Endodermal cell (in vitro differentiated cells): ENCODE results near the gene KLF3. TPM values are rescaled to one million over a fixed set of nuclear protein-coding genes. Genes with fewer than 3 reads are reported as not detected.
"Not testable (repeated sequence)": the region's sequence is repeated elsewhere in the genome, so short reads cannot be mapped to it uniquely, and the experiment has no call there.

Experiments
- DNase-seq: peaks from one replicate; pipeline ENCODE4 v3.0.0-alpha.2; 2017
- H3K27ac ChIP-seq: 2 replicates; pipeline ENCODE4 v1.5.1; 2013; ENCODE audit warnings: mild to moderate bottlenecking, low read depth, low read length, moderate library complexity
- H3K27me3 ChIP-seq: 2 replicates; pipeline ENCODE4 v1.6.1; 2013; ENCODE audit warnings: mild to moderate bottlenecking, low read length, moderate library complexity; ENCODE audit not compliant: insufficient read depth, control insufficient read depth, poor library complexity, severe bottlenecking
- H3K36me3 ChIP-seq: 2 replicates; pipeline ENCODE4 v1.7.0; 2013; ENCODE audit warnings: mild to moderate bottlenecking, low read length, moderate library complexity; ENCODE audit not compliant: control insufficient read depth, insufficient read depth
- H3K4me1 ChIP-seq: one replicate; pipeline ENCODE4 v1.7.0; 2013; ENCODE audit warnings: low read length; ENCODE audit not compliant: control insufficient read depth, insufficient read depth
- H3K4me3 ChIP-seq: 2 replicates; pipeline ENCODE4 v1.5.1; 2013; ENCODE audit warnings: mild to moderate bottlenecking, low read length, moderate library complexity
- H3K9ac ChIP-seq: 2 replicates; pipeline ENCODE4 v1.6.1; 2013; ENCODE audit warnings: mild to moderate bottlenecking, low read length, moderate library complexity; ENCODE audit not compliant: poor library complexity, severe bottlenecking; ENCODE audit errors: extremely low read depth
- H3K9me3 ChIP-seq: 2 replicates; pipeline ENCODE4 v1.6.1; 2013; ENCODE audit warnings: mild to moderate bottlenecking, low read length, moderate library complexity; ENCODE audit not compliant: control insufficient read depth
- H3K27ac Mint-ChIP-seq: 2 replicates; pipeline ENCODE4 v1.8.0; 2020; ENCODE audit warnings: mixed read lengths
- H3K27me3 Mint-ChIP-seq: 2 replicates; pipeline ENCODE4 v1.8.0; 2021; ENCODE audit warnings: mild to moderate bottlenecking, mixed read lengths; ENCODE audit not compliant: insufficient read depth
- H3K36me3 Mint-ChIP-seq: 2 replicates; pipeline ENCODE4 v1.8.0; 2020; ENCODE audit warnings: low read depth, mixed read lengths
- H3K4me1 Mint-ChIP-seq: 2 replicates; pipeline ENCODE4 v1.8.0; 2020; ENCODE audit warnings: mixed read lengths
- H3K4me3 Mint-ChIP-seq: 2 replicates; pipeline ENCODE4 v1.8.0; 2020; ENCODE audit warnings: mild to moderate bottlenecking, moderate library complexity, mixed read lengths
- H3K9me3 Mint-ChIP-seq: 2 replicates; pipeline ENCODE4 v1.8.0; 2020; ENCODE audit warnings: mild to moderate bottlenecking, mixed read lengths
- CTCF ChIP-seq: fragments of 200-600 bp; sonication (generic); conservative IDR thresholded peaks from 2 replicates; pipeline ENCODE4 v1.5.0; 2021; ENCODE audit warnings: antibody characterized with exemption, mild to moderate bottlenecking
- WGBS, 2 experiments: methylation state at CpG; one replicate each; pipeline versions ENCODE4 v1.1.5 to v1.1.7; 2013; ENCODE audit warnings: missing lambda C conversion rate in 2 of 2, mixed read lengths in 1 of 2; ENCODE audit not compliant: insufficient coverage in 1 of 2, insufficient read length in 1 of 2; 5-methylcytosine and 5-hydroxymethylcytosine counted together
- total RNA-seq, 2 donors: library from RNA; stranded (reverse); fragmentation: NEBNext Ultra II Directional in 1 of 2; extraction: Animal tissue kit (Norgen Biotek cat#: 25700) in 1 of 2; gene quantifications; 2 replicates in 1 of 2; 3 replicates in 1 of 2; pipeline ENCODE4 v1.2.1, GENCODE V29; 2021

KLF3 gene
- total RNA-seq, 2 donors from 2014 or later, result 20.7 to 28.2 TPM

GRCh38 chr4:38623260-38623659 is 40.7 kb upstream of the KLF3 start:
- WGBS, 2 experiments, result 81% methylated on average over 2 of the region's 2 CpGs; no CpG with 5 or more reads in 1 of the 2 experiments
- H3K36me3 Mint-ChIP-seq, result peaks cover 4% of the 10 kb centered on the region
- no peaks in the 10 kb centered on the region for H3K4me1 Mint-ChIP-seq
- Histone ChIP-seq H3K4me1 (no peaks in the 10 kb centered on the region), H3K27ac (no peak overlapping the region), H3K4me3 (no peak overlapping the region), H3K36me3 (no peaks in the 10 kb centered on the region), H3K9ac (no peak overlapping the region), H3K9me3 (no peaks in the 10 kb centered on the region), H3K27me3 (no peaks in the 10 kb centered on the region)
- no peak for TF ChIP-seq CTCF
- H3K27me3 Mint-ChIP-seq, result no peaks in the 10 kb centered on the region
- no peak for DNase-seq
- H3K27ac Mint-ChIP-seq, result no peak overlapping the region
- no peak overlapping the region for H3K4me3 Mint-ChIP-seq
- H3K9me3 Mint-ChIP-seq, result peaks cover 17% of the 10 kb centered on the region

DNA sequence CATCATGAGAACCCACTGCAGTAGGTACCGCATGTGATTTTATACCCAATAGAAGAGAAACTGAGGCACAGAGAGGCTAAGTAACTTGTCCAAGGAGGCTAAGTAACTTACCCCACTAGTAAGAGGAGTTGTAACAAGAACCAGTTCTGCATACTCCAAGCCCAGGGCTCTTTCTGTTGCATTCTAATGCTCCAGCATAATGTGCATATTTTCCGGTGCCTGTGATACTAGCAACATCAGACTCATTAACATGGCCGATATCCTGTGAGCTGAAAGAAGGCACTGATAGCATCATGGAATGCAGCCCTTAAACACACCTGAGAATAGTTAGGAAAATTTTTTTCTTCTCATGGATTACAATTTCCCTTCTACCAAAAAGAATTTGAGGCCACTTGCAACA is 39.7 kb upstream of the KLF3 start:
- 96 to 97% methylated on average over 3 of the region's 3 CpGs for WGBS, 2 experiments

DNA sequence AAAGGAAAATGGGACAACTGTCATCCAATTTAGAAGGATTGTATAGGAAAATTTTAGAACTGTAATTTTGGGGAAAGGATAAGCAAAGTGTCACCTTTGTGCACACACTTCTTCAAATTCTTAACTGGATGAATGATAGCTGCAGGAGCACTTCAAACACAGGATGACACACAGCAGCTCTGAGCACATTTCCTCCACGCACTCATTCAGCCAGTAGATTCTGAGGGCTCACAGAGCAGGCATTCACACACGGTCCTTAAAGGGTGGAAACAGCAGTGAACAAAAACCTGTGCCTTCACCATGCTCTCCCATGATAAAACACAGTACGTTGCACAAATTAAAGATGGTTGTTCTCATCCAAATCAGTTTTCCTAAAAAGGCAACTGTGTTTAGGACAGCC is 38.5 kb upstream of the KLF3 start:
- Histone ChIP-seq H3K4me3 (no peak overlapping the region), H3K36me3 (no peaks in the 10 kb centered on the region), H3K27me3 (no peaks in the 10 kb centered on the region), H3K4me1 (no peaks in the 10 kb centered on the region), H3K9me3 (no peaks in the 10 kb centered on the region), H3K27ac (no peak overlapping the region), H3K9ac (no peak overlapping the region)
- 81 to 86% methylated on average over 3 of the region's 3 CpGs for WGBS, 2 experiments
- no peak for TF ChIP-seq CTCF
- H3K36me3 Mint-ChIP-seq, result peaks cover 4% of the 10 kb centered on the region
- H3K27me3 Mint-ChIP-seq, result no peaks in the 10 kb centered on the region
- DNase-seq, result no peak
- no peak overlapping the region for H3K27ac Mint-ChIP-seq
- H3K9me3 Mint-ChIP-seq, result peaks cover 17% of the 10 kb centered on the region
- H3K4me1 Mint-ChIP-seq, result no peaks in the 10 kb centered on the region
- H3K4me3 Mint-ChIP-seq, result no peak overlapping the region

More for the DNA sequence above, 39.7 kb upstream of the KLF3 start:
- H3K36me3 Mint-ChIP-seq, result peaks cover 4% of the 10 kb centered on the region
- H3K27ac Mint-ChIP-seq, result no peak overlapping the region
- Histone ChIP-seq H3K27ac (no peak overlapping the region), H3K27me3 (no peaks in the 10 kb centered on the region), H3K36me3 (no peaks in the 10 kb centered on the region), H3K4me1 (no peaks in the 10 kb centered on the region), H3K9me3 (no peaks in the 10 kb centered on the region), H3K9ac (no peak overlapping the region), H3K4me3 (no peak overlapping the region)
- TF ChIP-seq CTCF, result no peak
- H3K9me3 Mint-ChIP-seq, result peaks cover 17% of the 10 kb centered on the region
- no peaks in the 10 kb centered on the region for H3K27me3 Mint-ChIP-seq
- no peak overlapping the region for H3K4me3 Mint-ChIP-seq
- no peak for DNase-seq
- no peaks in the 10 kb centered on the region for H3K4me1 Mint-ChIP-seq

GRCh38 chr4:38626901-38627444 is 37.0 kb upstream of the KLF3 start:
- not testable (repeated sequence) for H3K4me3 ChIP-seq, H3K27ac ChIP-seq, H3K27ac Mint-ChIP-seq, H3K4me1 Mint-ChIP-seq, H3K36me3 Mint-ChIP-seq, H3K4me3 Mint-ChIP-seq, H3K9me3 ChIP-seq, DNase-seq, H3K4me1 ChIP-seq, H3K27me3 ChIP-seq, H3K9ac ChIP-seq, H3K27me3 Mint-ChIP-seq, H3K36me3 ChIP-seq
- WGBS, 2 experiments, result 95 to 98% methylated on average over 7 to 31 of the region's 32 CpGs
- H3K9me3 Mint-ChIP-seq, result peaks cover 17% of the 10 kb centered on the region
